ENCODE measurements around the gene CNBP.
A peak's percentile ranks its signal among the peaks of the same experiment; 100 is the strongest.

Gene CNBP

DNA sequence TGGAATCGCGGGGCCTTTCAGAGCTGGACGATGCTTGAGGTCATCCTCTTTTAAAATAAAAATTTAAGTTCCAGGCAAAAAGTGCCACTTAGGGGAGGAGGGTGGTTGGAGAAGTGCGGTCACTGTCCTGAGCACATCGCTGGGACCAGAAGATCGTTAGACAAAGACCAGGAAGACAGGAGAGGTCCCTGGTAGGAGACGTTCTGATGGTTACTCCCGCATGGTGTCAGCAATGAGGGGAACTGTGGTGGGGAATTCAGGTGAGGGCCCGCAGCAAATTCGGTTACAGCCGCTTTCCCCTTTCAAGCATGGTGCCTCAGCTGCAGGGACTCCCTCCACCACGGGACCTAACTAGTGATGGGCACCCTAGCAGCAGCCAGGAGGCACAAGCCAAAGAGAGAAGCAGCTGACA is 21.8 kb downstream of the CNBP start:
- peak; percentile 29 for ATAC-seq
- TF ChIP-seq ESRRG (CRISPR knock-in tag; IDR thresholded peaks at IDR 0.05) (no peak), ZNF8 (CRISPR knock-in tag; IDR thresholded peaks at IDR 0.05) (no peak), PPARA (CRISPR knock-in tag; IDR thresholded peaks at IDR 0.05; ENCODE audit: borderline replicate concordance) (no peak), CREB5 (CRISPR knock-in tag; IDR thresholded peaks at IDR 0.05; ENCODE audit: low read depth) (no peak), ZFP3 (CRISPR knock-in tag; IDR thresholded peaks at IDR 0.05) (no peak), BACH2 (CRISPR knock-in tag; IDR thresholded peaks at IDR 0.05; ENCODE audit: borderline replicate concordance) (no peak), CSDC2 (CRISPR knock-in tag; IDR thresholded peaks at IDR 0.05) (no peak), ZC3H10 (CRISPR knock-in tag; IDR thresholded peaks at IDR 0.05) (no peak), ARNTL (CRISPR knock-in tag; IDR thresholded peaks at IDR 0.05; ENCODE audit: borderline replicate concordance, low read depth) (no peak), OSR1 (CRISPR knock-in tag; IDR thresholded peaks at IDR 0.05) (no peak), TSHZ2 (CRISPR knock-in tag; IDR thresholded peaks at IDR 0.05) (no peak), ZNF565 (CRISPR knock-in tag; conservative IDR thresholded peaks at IDR 0.05; ENCODE audit: low read depth) (no peak), SNAI2 (CRISPR knock-in tag; IDR thresholded peaks at IDR 0.05) (no peak), ISL1 (CRISPR knock-in tag; IDR thresholded peaks at IDR 0.05) (no peak), ZFP30 (CRISPR knock-in tag; IDR thresholded peaks at IDR 0.05) (no peak), GLIS3 (CRISPR knock-in tag; IDR thresholded peaks at IDR 0.05) (no peak)
- TF ChIP-seq, protein P1, sequence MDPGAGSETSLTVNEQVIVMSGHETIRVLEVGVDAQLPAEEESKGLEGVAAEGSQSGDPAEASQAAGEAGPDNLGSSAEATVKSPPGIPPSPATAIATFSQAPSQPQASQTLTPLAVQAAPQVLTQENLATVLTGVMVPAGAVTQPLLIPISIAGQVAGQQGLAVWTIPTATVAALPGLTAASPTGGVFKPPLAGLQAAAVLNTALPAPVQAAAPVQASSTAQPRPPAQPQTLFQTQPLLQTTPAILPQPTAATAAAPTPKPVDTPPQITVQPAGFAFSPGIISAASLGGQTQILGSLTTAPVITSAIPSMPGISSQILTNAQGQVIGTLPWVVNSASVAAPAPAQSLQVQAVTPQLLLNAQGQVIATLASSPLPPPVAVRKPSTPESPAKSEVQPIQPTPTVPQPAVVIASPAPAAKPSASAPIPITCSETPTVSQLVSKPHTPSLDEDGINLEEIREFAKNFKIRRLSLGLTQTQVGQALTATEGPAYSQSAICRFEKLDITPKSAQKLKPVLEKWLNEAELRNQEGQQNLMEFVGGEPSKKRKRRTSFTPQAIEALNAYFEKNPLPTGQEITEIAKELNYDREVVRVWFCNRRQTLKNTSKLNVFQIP (CRISPR knock-in tag; IDR thresholded peaks at IDR 0.05; ENCODE audit: borderline replicate concordance, low read depth) = no peak
- TF ChIP-seq, protein P2, sequence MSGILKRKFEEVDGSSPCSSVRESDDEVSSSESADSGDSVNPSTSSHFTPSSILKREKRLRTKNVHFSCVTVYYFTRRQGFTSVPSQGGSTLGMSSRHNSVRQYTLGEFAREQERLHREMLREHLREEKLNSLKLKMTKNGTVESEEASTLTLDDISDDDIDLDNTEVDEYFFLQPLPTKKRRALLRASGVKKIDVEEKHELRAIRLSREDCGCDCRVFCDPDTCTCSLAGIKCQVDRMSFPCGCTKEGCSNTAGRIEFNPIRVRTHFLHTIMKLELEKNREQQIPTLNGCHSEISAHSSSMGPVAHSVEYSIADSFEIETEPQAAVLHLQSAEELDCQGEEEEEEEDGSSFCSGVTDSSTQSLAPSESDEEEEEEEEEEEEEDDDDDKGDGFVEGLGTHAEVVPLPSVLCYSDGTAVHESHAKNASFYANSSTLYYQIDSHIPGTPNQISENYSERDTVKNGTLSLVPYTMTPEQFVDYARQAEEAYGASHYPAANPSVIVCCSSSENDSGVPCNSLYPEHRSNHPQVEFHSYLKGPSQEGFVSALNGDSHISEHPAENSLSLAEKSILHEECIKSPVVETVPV (CRISPR knock-in tag; IDR thresholded peaks at IDR 0.05) = no peak
- TF ChIP-seq, protein P3, sequence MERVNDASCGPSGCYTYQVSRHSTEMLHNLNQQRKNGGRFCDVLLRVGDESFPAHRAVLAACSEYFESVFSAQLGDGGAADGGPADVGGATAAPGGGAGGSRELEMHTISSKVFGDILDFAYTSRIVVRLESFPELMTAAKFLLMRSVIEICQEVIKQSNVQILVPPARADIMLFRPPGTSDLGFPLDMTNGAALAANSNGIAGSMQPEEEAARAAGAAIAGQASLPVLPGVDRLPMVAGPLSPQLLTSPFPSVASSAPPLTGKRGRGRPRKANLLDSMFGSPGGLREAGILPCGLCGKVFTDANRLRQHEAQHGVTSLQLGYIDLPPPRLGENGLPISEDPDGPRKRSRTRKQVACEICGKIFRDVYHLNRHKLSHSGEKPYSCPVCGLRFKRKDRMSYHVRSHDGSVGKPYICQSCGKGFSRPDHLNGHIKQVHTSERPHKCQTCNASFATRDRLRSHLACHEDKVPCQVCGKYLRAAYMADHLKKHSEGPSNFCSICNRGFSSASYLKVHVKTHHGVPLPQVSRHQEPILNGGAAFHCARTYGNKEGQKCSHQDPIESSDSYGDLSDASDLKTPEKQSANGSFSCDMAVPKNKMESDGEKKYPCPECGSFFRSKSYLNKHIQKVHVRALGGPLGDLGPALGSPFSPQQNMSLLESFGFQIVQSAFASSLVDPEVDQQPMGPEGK (CRISPR knock-in tag; IDR thresholded peaks at IDR 0.05; ENCODE audit: borderline replicate concordance) = no peak

DNA sequence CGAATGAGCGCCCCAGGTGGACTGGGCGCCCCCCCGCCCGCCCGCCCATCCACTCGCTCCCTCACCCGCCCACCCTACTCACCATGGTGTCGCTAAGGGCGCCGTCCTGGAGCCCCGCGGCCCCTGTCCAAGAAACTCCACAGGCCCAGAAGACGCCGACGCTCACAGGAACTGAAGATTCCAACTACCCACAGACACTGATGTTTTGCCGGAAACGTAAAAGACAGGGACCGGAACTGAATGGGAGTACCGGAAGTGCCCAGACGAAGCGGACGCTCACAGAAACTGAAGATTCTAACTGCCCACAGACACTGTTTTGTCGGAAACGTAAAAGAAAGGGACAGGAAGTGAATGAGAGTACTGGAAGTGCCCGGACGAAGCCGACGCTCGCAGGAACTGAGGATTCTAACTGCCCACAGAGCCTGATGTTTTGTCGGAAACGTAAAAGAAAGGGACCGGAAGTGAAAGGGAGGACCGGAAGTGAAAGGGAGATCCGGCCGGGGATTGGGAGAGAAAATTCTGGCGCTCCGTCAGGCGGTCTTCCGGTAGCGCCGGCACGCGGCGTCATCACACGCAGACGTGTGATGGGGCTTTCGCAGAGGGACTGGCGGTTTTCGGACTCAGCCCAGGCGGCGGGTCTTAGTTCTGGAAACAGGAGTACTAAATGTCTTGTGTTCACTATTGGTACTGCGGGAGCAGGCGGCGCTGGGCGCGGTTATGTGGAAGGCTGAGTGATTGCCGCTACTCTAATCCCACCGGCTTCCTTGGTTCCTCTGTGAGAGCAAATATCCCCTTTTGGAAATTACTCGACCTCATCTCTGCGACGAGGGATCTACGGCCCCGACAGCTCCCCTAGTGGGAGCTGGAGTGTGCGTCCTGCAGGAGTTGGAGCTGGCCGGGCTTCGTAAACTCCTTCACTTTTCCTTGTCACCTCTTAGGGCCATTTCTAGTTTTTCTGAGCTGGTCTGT is 22.5 kb downstream of the CNBP start, which contains the start of gene ISY1:
ISY1 (minus strand) TSS at position 173 of the 969 bp plus-strand sequence; CDS start at position 85, 88 bp downstream.
- peak; percentile 86 for ATAC-seq
- TF ChIP-seq CSDC2 (CRISPR knock-in tag; IDR thresholded peaks at IDR 0.05) (no peak), BACH2 (CRISPR knock-in tag; IDR thresholded peaks at IDR 0.05; ENCODE audit: borderline replicate concordance) (no peak), ESRRG (CRISPR knock-in tag; IDR thresholded peaks at IDR 0.05) (no peak), RARB (CRISPR knock-in tag; IDR thresholded peaks at IDR 0.05) (no peak)

DNA sequence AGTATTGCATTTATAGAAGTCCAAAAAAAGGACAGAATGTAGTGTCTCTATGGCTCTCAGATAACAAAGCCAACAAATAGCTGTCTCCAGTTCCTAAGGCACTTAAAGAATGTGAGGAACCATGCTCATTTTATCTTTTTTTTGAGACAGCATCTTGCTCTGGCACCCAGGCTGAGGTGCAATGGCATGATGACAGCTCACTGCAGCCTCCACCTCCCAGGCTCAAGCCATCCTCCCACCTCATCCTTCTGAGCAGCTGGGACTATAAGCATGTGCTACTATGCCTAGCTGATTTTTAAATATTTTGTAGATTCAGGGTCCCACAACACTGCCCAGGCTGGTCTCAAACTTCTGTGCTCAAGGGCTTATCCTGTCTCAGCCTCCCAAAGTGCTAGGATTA is 38.9 kb downstream of the CNBP start:
- no peak for ATAC-seq
- TF ChIP-seq ISL1 (CRISPR knock-in tag; IDR thresholded peaks at IDR 0.05) (no peak), ZFP3 (CRISPR knock-in tag; IDR thresholded peaks at IDR 0.05) (no peak), TSHZ2 (CRISPR knock-in tag; IDR thresholded peaks at IDR 0.05) (no peak), GLIS3 (CRISPR knock-in tag; IDR thresholded peaks at IDR 0.05) (no peak), ESRRG (CRISPR knock-in tag; IDR thresholded peaks at IDR 0.05) (no peak), OSR1 (CRISPR knock-in tag; IDR thresholded peaks at IDR 0.05) (no peak), TCF4 (CRISPR knock-in tag; IDR thresholded peaks at IDR 0.05; ENCODE audit: borderline replicate concordance) (no peak), ZNF565 (CRISPR knock-in tag; conservative IDR thresholded peaks at IDR 0.05; ENCODE audit: low read depth) (no peak), BACH2 (CRISPR knock-in tag; IDR thresholded peaks at IDR 0.05; ENCODE audit: borderline replicate concordance) (no peak)
- TF ChIP-seq, protein P1 (CRISPR knock-in tag; IDR thresholded peaks at IDR 0.05; ENCODE audit: borderline replicate concordance, low read depth) = no peak

Measured in SK-N-SH treated with all-trans-retinoic acid at 6 μM for 48 hours (cell line).